Umbilical cord (tissue), 2 donors: Measurements from ENCODE around the gene CUX1. TPM values are rescaled to one million over a fixed set of nuclear protein-coding genes. Genes with fewer than 3 reads are reported as not detected.
"Not testable (repeated sequence)": the region's sequence is repeated elsewhere in the genome, so short reads cannot be mapped to it uniquely, and the experiment has no call there.

Experiments
- DNase-seq: peaks from one replicate; pipeline ENCODE4 v3.0.0-alpha.2; 2015; ENCODE audit warnings: low spot score
- total RNA-seq: library from RNA; depleted of rRNA; stranded (reverse); fragments of >200 nt; gene quantifications from one replicate; pipeline ENCODE4 v1.2.3, GENCODE V29; 2014; ENCODE audit warnings: low replicate concordance; ENCODE audit not compliant: insufficient read depth

CUX1 gene
- total RNA-seq, 1 donor from 2014 or later: 92.0 TPM

DNA sequence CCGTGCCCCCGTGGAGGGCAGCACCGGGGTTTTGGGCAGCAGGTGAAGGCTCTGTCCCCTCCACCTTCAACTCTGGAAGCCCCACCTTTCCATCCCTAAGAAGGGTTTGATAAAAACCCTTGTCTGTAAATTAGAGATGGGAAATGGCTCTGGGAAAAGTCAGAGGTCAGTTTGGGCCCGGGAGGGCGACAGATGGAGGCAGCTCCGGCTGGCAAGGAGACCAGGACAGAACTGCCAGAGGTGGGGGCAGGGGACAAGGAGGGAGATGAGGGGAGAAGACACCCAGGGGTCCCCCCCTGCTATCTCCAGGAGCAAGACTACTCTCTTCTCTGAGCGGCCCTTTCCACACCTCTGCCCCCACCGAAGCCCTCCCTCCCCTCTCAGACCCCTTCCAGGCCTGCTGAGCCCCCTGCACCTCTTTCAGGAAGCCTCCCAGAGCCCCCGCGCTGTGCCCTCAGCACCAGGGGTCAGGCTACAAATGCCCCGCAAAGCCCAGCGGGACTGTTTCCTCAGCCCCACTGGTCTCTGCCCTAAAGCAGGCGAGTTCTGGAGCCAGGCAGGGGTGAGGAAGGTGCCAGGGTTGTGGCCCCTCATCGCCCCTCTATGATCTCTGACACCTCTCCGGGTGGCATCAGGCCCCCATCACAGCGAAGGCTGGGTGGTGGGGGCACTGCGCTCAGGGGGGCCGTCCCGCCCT is 468.3 kb downstream of the CUX1 start:
- DNase-seq: no peak

DNA sequence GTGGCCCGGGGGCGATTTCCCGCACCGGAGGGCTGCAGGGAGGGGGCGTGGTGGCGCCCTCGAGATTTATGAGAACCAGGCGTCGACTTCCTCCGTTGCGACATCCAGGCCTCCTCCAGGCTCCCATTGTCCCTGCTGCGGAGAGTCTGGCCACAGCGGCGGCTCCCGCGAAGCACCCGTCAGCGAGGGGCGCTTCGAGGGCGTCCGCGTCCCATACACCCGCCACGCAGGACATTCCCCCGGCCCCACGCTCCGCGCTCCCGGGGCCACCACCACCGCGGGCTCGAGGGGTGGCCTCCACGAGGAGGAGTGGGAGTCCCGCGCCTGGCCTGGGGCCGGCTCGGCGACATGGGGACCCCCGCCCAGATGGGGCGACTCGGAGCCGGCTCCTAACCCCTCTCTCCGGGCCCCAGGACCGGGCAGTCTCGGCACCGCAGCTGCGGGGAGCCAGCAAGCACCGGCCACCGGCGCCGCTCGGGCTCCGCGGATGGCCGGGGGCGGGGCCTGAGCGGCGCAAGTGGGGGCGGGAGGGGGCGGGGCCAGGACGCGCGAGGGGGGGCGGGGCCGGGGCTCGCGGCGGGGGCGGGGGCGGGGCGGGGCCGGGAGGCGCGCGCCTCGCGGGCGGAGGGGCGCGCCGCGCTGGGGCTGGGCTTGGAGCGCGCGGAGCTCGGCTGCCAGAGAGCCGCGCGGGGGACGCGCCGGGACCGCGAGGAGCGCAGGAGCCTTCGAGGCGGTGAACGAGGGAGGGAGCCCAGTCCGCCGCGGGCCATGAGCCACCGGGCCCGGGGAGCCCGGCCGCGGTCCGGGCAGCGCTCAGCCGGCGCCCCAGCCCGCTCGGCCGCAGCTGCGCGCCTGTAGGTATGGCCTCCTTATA is 469.0 kb downstream of the CUX1 start, which contains the start of gene SH2B2:
Gene SH2B2 (plus strand): TSS at position 632 of the 874 bp plus-strand sequence. CDS start 13,683 bp downstream, outside the sequence.
- peak; percentile 67 for DNase-seq

DNA sequence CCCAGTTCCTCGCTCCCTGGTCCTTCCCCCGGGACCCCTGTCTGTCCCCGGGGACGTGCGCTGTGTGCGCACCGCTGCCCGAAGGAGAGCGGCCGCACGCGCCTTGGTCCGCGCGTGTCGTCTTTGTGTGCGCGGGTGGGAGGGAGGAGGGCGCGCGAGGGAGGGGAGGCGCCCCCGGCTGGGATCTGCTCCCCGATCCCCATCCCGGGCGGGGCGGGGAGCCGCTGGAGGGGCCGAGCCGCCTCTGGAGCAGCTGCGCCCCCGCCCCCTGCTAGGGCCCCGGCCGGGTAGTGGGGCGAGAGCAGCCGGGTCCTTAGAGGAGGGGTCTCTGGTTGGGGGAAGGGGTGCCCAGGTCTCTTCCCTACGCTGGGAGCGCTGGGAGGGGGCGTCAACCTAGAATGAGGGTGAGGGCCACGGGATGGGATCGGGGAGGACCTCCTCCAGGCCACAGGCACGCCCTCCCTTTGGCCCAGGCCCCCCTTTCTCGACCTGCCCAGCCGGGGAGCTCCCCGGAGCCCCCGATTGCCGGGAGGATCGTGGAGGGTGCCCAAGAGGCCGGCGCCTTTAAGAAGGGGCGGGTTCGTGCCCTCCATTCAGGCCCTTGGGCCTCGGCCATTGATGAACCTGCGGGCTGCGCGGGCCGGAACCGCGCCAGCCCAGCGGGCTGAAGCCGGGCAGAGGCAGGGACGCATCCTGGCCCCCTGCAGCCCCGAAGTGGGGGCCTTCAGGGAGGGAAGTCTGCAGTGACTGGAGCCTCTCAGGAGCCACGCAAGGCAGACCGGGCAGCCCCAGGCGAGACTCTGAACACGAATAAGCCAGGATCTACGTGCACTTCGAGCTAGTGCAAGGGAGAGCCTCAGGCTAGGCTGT is 469.9 kb downstream of the CUX1 start:
- DNase-seq: peak; percentile 33

DNA sequence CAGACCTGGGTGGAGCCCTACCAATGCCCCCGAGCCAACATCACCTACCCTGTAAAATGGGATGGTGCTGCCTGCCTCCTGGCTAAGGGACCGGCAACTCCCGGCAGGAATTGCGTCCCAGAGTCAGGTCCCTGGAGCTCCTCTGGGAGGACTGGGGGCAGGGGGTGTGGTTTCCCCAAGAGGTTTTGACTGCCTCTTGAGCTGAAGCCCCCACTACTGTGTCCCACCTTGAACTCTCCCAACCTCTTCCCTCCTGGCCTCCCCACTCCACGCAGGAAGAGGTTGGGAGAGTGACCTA is 470.5 kb downstream of the CUX1 start:
- DNase-seq: no peak

DNA sequence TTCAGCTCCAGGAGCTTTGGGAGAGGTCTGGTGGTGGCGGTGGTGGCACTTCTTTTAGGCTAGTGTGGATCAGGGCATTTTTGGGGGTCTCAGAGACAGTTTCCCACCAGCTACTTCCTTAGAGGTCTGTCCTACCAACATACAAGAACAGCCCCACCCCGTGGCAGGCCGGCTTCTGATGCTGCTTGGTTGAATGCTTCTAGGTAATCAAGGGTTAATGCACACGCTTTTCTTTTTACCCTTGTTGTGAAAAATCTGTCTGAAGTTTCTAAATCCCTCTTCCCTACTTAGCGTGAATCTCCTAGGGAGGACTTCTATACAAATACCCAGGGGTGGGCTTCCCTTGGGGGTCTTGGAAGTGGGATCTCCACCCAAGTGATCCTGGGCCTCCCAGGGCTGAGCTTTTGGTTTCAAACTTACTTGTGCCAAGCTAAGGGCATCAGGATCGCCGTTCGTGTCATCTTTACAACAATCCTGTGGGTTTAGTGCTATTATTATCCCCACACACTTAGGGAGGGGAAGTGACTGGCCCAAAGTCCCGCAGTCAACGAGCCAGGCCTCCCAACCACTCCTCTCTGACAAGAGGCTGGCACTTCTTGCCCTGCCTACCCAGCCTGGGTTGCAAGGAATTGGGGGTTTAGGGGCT is 471.0 kb downstream of the CUX1 start:
- DNase-seq: no peak

DNA sequence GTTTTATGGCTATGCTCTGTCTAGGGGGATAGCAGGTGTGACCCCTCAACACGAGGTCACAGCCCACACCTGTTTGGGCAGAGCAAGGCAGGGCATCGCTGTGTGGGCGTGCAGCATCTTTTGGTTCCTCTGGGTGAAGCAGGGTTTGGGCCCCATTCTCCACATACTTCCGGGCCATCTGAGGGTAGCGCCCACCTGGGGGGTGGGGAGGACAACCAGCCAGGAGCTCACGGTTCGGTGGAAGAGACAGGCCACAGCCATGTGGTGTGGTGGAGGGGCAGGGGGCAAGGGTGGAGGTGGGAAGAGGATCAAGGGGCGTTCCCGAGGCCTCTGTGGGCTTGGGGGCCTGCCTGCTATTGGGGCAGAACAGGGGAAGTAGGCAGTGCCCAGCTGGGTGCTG is 471.6 kb downstream of the CUX1 start:
- DNase-seq: no peak

DNA sequence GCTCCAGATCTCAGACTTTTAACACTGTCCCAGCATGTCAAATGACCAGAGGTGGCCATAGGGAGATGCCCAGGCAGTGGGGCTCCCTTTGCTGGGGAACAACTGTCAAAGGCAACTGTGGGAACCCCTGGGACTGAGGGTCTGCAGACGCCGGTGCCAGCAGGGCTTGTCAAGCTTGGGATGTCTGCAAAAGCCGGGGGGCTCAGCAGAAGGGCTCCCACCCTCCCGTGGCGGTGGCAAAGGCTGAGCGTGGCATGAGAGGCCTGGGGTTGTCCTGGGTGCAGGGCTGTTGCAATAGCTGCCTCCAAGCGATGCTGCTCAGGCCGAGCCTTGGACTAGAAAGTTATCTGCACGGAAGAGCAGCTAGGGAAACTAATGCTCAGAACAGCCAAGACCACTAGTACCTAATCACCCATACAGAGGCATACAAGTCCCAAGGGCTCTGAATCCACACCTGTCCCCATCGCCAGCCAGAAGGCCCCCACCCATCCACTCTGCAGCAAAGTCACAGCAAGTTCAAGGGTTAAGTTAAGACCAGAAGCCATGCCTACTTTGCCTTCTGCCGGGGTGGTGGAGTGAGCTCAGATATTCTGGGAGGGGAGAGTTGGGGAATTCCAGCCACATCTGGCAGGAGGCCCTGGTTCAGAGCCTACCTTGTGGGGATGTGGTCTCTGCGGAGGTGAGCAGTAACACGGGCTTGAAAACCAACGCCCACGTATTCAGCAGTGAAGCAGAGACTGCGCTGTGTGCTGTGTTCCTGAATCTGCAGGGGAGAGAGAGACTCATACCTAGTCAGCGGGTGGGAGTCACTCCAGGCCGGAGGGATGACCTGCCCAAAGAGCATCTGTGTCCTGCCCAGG is 473.9 kb downstream of the CUX1 start:
- DNase-seq: no peak

DNA sequence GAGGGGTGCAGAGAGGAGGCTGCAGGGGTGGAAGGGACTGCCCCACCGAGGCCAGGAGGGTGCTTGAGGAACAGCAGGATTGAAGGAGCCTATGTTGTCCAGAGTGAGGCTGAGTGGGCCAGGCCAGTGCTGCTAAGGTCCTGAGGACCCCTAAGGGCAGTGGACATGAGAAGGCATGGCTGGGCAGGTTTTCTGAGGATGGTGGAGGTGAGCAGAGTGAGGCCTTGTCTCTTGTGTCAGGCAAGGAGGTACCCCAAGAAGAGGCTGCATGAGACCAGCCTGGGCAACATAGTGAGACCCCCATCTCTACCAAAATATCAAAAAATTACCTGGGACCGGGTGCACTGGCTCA is 474.5 kb downstream of the CUX1 start:
- DNase-seq: no peak

DNA sequence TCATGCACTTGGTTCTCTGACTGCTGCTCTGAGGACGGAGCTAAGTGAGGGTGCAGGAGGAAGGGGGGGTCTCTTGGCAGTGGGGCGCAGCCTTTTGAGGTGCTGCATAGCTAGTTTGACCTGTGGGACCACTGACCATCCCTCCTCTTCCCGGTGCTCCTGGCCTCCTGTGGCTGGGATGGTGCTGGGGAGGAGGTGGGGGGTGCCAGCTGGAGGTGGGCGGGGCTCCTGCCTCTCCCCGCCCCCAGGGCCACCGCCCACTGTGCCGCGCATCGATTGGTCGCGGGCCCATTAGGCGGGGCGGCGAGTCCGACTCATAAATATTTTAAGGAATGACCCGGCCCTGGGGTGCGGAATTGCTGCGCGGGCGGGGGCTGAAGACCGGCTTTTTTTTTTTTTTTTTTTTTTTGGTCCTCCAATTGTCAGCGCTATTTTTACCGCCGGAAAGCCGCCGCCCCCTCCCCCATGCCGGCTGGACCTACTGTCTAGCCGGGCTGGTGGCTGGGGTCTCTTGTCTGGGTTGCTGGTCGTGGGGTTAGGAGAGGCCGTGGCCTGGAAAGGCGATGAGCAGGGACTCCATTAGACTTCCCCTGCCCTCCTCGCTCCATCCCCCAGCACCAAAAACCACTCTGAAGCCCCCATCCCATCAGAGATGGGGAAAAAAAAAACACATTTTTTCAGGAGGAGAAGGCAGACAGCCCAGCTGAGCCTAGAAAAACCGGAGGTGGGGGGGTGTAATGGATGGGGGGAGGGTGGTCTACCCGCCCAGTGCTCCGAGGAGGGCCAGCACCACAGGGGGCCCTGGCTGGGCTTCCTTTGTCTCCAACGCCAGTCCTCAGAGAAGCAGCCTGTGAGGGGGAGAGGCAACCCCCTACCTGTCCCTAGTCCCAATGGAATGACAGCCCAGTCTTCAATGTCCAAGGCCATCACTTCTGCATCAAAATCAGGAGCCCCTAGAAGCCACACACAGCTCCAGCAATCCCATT is 475.7 kb downstream of the CUX1 start:
- DNase-seq: no peak

DNA sequence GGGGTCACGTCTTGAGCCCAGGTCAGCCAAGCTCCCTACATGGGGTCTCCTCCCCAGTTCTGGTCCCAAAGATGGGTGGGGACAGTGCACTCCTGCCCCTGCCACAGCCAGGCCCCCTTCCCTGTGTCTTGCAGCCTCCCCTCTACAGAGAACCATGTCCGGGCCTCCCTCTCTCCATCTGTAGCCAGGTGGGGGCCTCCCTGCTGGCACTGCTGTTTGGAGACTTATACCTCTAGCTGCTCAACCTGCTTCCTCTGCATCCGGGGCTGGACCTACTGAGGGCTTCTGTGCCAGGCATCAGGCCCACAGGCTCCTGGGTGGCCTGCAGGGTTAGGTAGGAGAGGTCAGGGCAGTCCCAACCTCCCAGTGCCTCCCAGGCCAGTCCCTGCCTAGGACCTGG is 477.2 kb downstream of the CUX1 start:
- no peak for DNase-seq

DNA sequence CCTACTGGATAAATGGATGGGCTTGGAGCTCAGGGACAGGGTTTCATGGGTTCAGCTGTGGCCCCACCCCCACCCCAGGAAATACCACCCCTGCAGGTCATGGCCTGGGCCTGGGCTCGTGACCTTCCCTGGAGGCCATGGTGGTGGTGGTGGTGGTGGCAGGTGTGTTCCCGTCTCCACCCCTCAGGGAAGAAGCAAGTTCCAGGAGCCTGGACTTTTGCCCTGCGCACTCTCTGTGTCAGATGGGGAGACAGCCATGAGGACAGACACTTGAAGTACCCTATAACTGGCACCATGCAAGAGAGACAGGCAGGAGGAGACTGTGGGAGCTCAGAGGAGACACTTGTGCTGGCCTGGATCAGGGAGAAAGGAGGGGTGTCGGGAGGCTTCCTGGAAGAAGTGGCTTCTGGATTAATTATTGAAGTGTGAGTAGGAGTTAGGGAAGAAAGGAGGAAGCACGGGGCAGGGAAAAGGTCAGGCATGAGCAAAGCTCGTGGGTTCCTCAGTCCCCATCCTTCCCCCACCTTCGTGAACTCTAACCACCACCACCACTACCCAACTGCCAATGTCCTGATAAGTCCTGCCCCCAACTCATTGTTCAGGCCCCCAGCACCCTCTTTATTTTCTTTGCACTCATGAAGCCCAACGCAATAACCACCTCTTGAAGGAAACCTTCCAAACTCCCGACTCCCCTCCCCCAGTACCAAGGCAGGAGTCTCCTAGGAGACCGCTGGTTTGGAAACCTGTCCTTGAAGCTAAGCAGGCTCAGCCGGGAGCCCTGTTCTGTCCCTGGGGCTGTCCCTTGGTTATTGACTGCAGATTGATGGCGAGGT is 478.1 kb downstream of the CUX1 start:
- DNase-seq: no peak

DNA sequence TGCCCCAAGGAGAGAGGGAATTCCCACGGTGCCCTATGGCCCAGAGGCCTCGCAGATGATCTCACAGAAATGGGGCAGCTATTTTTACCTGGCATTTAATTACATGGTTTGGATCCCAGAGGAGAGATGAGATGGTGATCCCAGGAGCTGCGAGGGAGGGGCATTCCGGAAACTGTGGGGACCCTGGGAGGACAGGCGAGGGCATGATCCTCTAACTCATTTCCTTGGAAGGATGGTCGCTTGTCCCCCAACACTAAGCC is 478.7 kb downstream of the CUX1 start:
- DNase-seq: no peak

DNA sequence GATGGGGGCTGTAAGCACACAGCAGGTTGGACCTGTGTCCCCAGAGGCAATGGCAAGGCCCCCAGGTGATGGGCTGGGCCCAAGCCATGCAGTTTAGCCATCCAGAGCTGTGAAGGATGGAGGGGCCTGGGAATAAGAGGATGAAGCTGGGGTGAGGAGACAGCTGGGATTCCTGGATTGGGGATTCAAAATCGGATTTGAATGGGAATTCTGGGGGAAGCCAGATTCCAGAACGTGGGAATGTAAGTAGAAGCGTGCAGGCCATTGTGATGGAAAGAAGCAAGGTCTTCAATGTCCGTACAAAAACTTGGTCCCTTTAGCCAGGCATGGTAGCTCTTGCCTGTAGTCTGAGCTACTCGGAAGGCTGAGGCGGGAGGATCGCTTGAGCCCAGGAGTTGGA is 479.1 kb downstream of the CUX1 start:
- no peak for DNase-seq

DNA sequence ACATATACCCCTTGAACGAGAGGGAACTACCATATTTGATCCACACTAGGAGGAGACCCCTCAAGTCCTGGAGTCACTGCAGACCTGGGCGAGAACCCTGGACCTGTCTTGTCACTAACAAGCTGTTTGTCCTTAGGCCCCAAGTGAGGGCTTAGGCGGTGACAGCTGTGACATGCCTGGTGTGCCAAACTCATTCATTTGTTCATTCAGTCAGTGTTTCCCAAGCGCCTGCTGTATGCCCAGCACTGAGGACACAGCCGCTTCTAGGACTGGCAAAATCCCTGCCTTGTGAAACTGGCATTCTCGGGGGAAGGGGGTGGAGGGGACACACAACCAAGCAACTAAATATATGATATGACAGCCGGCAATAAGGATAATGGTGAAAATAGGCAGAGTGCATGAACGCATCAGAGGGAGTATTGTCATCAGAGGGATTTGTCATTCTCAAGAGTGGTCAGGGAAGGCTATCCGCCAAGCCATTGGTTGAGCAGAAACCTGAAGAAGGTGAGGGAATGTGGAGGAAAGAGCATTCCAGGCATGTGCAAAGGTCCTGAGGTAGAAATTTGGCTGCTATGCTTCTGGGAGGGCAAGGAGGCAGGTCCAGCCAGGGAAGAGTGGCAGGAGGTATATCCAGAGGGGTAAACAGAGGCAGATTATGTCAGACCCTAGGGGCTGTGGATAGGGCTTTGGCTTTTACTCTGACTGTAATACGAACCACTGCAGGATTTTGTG is 480.2 kb downstream of the CUX1 start:
- no peak for DNase-seq

DNA sequence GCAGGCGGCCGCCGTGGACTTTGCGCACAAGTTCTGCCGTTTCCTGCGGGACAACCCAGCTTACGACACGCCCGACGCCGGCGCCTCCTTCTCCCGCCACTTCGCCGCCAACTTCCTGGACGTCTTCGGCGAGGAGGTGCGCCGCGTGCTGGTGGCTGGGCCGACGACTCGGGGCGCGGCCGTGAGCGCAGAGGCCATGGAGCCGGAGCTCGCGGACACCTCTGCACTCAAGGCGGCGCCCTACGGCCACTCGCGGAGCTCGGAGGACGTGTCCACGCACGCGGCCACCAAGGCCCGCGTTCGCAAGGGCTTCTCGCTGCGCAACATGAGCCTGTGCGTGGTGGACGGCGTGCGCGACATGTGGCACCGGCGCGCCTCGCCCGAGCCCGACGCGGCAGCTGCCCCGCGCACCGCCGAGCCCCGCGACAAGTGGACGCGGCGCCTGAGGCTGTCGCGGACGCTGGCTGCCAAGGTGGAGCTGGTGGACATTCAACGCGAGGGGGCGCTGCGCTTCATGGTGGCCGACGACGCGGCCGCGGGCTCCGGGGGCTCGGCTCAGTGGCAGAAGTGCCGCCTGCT is 483.3 kb downstream of the CUX1 start:
- no peak for DNase-seq

DNA sequence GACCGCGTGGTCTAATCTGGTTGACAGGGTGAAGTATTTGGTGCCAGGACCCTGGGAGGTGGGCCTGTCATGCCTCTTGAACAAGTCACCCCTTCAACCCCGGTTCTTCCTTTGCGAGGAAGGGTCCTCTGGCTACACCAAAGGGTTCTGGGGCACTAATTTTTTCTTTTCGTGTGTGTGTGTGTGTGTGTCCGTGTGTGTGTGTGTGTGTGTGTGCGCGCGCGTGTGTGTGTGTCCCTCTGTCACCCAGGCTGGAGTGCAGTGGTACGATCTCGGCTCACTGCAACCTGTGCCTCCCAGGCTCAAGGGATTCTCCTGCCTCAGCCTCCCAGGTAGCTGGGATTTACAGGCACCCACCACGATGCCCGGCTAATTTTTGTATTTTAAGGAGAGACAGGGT is 483.9 kb downstream of the CUX1 start:
- not testable (repeated sequence) for DNase-seq

DNA sequence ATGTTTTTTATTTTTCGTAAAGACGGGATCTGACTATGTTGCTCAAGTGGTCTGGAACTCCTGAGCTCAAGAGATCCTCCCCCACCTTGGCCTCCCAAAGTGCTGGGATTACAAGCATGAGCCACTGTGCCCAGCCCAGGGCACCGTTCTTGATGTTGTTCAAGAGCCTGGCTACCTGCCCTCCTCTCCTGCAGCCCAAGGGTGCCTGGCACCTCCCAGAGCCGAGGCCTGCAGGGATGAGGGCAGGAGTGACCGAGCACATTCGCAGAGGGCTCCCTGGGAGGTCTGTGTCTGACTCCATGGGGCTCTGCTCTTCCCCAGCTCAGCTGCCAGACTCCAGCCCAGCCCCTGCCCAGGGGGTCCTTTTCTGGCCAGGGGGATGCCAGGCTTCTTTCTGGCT is 484.6 kb downstream of the CUX1 start:
- no peak for DNase-seq
